Esophagus muscularis mucosa (tissue), 4 donors: ENCODE results near the gene PVR.

Source experiments
- CTCF ChIP-seq, 3 experiments: fragments of 200-600 bp in 2 of 3; fragments of 450-650 bp in 1 of 3; sonication (generic) in 2 of 3; IDR thresholded peaks; one replicate each; pipeline ENCODE4 v1.5.1; 2017 to 2019; ENCODE audit warnings: antibody characterized with exemption in 3 of 3, mild to moderate bottlenecking in 2 of 3, moderate library complexity in 1 of 3
- EP300 ChIP-seq: sonication (generic); formaldehyde crosslinking; IDR thresholded peaks from one replicate; pipeline ENCODE4 v1.6.1; 2017; ENCODE audit warnings: antibody characterized with exemption
- POLR2A ChIP-seq: fragments of 450-650 bp; IDR thresholded peaks from one replicate; pipeline ENCODE4 v1.6.1; 2017; ENCODE audit warnings: antibody characterized with exemption, moderate library complexity, mild to moderate bottlenecking, low read depth

DNA sequence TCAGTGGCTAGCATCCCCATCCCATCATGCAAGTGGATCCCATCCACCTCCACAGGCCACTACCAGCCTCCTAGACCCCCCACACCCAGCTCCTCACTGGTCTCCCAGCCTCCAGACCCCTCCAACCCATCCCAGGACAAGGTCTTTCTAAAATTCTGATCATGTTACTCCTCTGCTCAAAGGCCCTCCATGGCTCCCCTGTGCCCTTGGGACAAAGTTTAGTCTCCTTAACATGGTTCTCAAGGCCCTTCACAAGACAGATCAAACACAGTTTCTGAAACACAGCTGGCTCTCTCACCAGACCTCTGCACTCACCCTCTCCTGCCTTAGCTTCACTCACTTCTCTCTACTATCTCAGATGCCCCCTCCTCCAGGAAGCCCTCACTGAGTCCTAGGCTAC, 36.8 kb downstream of the PVR start:
- TF ChIP-seq CTCF (IDR thresholded peaks at IDR 0.05) (no peak), POLR2A (no peak), EP300 (no peak)
